IPS-11a (cell line): Measurements from ENCODE around the gene APLNR.
"Not testable (repeated sequence)": the region's sequence is repeated elsewhere in the genome, so short reads cannot be mapped to it uniquely, and the experiment has no call there.

Experiments
- H3K4me3 ChIP-seq: one replicate; pipeline ENCODE4 v1.5.1; 2013; ENCODE audit warnings: low read depth, low read length, control low read depth

The APLNR gene

DNA sequence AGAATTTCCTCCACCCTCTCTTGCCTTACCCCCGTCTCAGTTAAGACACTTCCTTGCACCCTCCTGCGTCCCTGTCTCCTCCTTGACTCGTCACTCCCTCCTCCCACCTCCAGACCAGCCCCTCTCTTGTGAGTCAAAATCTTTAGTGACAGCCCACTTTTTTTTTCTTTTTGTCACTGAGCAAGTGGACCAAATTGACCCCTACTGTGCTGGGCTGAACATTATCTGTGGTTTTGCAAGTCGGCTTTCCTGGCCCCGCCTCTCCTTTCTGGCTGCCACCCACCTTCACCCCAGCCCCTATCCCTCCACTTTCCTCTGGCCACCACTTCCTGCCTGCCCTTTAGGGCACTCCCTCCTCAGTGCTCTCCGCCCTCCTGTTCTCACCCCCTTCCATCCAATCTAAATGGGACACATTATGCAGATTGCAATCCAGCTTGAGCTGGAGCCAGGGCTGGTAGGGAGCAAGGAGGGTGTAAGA is at the start of gene APLNR:
APLNR (minus strand) TSS at position 47 of the 478 bp plus-strand sequence. CDS start 246 bp downstream, outside the sequence.
- no peak within 1 kb of the TSS for H3K4me3 ChIP-seq

DNA sequence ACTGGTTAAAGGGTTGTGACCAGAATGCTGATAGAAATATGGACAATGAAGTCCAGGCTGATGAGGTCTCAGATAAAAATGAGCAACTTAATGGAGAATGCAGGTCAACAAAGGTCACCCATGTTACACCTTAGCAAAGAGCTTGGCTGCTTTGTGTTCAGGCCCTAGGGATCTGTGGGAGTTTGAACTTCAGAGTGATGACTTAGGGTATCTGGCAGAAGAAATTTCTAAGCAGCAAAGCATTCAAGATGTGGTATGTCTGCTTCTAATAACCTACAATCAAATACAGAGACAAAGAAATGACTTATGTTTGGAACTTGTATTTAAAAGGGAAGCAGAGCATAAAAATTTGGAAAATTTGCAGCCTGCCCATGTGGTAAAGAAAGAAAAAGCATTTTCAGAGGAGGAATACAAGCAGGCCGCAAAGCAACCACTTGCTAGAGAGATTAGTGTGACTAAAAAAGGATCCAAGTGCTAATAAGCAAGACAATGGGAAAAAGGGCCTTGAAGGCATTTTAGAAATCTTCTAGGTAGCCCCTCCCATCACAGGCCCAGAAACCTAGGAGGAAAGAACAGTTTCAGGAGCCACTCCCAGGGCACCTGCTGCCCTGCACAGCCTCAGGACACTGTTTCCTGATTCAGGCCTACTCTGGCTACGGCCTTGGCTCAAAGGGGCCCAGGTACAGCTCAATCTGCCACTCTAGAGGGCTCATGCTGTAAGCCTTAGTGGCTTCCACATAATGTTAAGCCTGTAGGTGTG is 46.4 kb upstream of the APLNR start:
- H3K4me3 ChIP-seq: no peak overlapping the region

DNA sequence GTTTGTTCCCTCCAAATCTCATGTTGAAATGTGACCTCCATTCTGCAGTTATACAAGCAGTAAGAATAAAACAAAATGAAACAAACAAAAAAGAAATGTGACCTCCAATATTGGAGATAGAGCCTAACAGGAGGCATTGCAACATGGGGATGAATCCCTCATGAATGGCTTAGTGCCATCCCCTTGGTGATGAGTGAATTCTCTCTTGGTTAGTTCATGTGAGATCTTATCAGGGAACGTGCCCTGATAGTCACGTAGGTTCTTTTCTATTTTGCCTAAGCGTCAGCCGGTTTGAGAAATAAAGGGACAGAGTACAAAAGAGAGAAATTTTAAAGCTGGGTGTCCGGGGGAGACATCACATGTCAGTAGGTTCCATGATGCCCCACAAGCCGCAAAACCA is 44.5 kb upstream of the APLNR start:
- H3K4me3 ChIP-seq: not testable (repeated sequence)

GRCh38 chr11:57279116-57279515 is 42.1 kb upstream of the APLNR start:
- no peak overlapping the region for H3K4me3 ChIP-seq

DNA sequence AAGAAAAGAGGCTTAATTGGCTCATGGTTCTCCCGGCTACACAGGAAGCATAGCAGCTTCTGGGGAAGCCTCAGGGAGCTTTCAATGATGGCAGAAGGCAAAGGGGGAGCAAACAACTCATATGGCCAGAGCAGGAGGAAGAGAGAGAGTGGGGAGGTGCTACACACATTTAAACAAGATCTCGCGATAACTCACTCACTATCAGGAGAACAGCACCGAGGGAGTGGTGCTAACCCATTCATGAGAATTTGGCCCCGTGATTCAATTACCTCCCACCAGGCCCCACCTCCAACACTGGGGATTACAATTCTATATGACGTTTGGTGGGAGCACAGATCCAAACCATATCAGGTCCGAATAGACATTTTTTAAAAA is 41.7 kb upstream of the APLNR start:
- no peak overlapping the region for H3K4me3 ChIP-seq

- no peak overlapping the region for H3K4me3 ChIP-seq
Measured at GRCh38 chr11:57277845-57278720, 41.0 kb upstream of the APLNR start.

- H3K4me3 ChIP-seq: no peak overlapping the region
Measured at GRCh38 chr11:57276971-57277675, 40.1 kb upstream of the APLNR start.

- no peak overlapping the region for H3K4me3 ChIP-seq
Measured at GRCh38 chr11:57276169-57276970, 39.3 kb upstream of the APLNR start.

DNA sequence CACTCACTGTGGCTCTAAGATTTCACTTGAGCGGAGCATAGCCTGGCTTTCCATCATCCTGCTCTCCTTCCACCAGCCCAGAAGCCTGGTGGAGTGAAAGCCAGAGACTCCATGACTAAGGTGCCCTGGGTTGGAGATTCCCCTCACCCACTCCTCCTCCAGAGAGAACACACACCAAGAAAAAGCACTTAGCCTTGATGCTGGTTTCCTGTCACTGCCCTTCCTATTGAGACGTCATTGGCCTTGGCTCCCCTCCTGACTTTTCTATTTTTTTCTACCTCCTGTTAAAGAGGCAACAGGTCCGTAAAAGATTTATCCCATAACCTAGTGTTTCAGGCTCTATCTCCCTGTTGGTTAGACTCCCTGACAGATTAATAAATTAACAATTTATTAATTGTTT is 38.5 kb upstream of the APLNR start:
- no peak overlapping the region for H3K4me3 ChIP-seq

DNA sequence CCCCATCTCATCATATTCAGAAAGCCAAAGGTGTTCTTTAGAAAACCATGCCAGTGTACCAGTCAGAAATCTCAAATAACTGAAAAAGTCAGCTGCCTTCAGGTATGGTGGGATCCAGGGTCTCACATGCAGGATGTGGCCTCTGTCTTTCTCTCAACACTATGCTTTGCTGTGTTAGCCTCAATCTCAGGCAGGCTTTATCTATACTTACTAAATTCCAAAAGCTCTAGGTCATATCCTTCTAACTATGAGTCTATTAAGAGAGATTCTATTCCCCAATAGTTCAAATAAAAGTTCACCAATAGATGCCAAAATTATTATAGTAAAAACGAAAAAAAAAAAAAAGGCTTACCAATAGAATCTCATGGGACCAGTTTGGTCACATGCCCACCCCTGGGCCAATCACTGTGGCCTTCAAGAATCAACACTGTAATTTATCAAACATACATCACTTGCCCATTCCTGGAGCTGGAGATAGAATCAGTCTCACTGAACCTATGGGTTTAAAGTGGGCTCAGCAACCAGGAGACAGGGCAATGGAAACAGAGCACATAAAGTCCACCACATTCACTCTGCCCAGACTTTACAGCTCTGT is 38.0 kb upstream of the APLNR start:
- H3K4me3 ChIP-seq: no peak overlapping the region

- no peak overlapping the region for H3K4me3 ChIP-seq
Measured at GRCh38 chr11:57273448-57274058, 36.5 kb upstream of the APLNR start.

DNA sequence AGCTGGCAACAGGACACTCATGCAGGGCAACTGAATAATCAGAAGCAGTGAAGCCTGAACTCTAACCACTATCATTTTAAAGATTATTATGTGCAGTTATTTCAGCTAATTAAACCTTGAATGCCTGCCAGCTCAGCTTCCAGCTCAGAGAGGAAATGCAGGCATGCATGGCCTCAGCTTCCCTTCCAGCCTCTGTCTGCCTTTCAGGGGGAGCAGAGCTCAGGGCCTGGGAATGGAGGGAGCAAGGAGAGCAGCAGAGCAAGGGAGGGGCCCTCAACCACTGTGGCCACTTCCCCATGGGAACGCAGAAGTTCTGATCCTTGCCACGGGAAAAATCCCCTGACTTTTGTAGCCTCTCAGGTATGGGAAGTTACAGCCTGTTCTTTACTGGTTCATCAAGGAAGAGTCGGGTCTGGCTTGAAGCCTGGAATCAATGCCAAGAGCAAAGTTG is 32.5 kb upstream of the APLNR start:
- no peak overlapping the region for H3K4me3 ChIP-seq

- no peak overlapping the region for H3K4me3 ChIP-seq
Measured at GRCh38 chr11:57266157-57266556, 29.1 kb upstream of the APLNR start.

DNA sequence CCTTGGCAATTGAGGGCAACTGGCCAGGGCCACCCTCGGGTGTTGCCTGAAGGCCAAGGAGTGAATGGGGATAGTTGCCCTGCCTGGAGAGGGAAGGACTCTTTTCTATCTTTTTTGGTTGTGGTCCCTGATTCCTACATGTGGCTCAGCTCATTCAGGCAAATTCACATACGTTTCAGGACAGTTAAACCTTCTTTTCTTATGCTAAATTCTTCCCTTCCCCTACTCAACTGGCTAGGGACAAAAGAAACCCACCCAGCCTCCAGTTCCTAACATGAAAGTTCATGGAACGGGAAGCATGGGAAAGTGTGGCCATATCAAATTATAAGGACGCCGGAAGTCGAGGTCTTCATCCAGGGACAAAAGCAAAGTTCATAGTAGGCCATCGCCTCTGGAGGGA is 26.3 kb upstream of the APLNR start:
- no peak overlapping the region for H3K4me3 ChIP-seq

DNA sequence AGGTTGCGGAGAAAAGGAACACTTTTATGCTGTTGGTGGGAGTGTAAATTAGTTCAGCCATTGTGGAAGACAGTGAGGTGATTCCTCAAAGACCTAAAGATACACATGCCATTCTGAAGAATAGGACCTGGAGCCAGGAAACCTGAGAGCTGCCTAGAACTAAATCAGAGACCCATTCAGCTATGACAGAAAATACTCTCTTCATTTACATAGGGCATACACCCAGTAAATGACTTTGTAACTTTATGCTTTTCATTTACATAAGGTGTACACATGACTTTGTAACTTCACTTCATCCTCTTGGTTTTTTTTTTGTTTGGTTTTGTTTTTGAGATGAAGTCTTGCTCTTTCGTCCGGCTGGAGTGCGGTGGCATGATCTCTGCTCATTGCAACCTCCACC is 25.1 kb upstream of the APLNR start:
- no peak overlapping the region for H3K4me3 ChIP-seq

GRCh38 chr11:57260937-57261783 is 24.1 kb upstream of the APLNR start:
- H3K4me3 ChIP-seq: no peak overlapping the region

- H3K4me3 ChIP-seq: no peak overlapping the region
Measured at GRCh38 chr11:57256119-57256518, 19.1 kb upstream of the APLNR start.

GRCh38 chr11:57255618-57256017 is 18.6 kb upstream of the APLNR start:
- H3K4me3 ChIP-seq: no peak overlapping the region

- H3K4me3 ChIP-seq: no peak overlapping the region
Measured at GRCh38 chr11:57254631-57255030, 17.6 kb upstream of the APLNR start.
